ELF-1 (cell line): Measurements from ENCODE around the gene PLCB4.

Experiments
- DNase-seq: peaks from one replicate; pipeline ENCODE4 v3.0.0-alpha.2; 2016; ENCODE audit warnings: low read depth, low spot score

The PLCB4 gene

DNA sequence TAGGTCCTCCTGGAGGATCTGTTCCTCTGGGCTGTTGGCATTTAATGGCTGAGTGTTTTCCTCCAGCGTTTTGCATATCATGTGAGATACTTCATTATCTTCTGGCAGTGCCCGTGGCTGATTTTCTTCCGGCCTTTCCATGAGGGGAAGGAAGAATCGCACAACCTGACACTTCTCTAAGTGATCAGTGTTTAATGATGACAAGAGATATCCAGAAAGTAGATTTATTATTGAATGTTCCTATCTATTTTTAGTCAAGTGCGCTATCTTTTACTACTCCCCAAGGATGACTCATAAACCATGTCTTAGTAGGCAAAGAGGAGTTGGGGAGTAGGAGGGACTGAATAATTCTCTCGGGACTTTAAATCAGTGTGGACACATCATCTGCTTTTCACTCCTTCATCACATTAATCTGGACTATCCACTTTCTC lies 149.7 kb downstream of the PLCB4 start:
- DNase-seq, result no peak

DNA sequence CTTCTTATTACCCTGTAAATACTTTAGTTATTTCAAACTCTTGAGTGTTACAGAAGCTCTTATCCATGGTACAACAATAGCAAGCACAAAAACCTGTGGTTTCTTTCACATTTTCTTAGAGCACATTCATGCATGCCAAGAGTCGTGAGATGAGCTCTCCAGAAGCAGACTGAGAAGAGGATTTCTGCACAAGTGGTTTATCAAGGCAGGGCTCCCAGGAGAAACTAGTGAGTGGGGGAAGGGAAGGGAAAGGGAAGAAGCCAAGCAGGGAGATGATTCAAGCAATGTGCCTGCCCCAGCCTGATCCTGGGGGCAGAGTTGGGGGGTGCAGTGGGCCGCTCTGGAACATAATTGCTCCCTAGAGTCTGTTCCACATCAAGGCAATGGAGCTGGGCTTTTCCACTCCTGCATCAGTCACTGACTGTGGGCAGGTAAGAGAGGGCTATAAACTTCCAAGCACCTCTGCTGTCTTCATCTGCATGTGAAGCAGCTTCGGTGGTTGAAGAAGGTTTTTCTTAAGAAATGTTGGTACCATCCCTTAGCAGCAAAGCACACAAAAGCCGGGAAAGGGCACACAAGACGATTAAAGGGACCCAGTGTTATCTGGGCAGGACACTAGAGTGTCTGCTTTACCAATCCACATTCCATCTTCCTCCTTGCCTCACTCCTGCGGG lies 152.1 kb downstream of the PLCB4 start:
- no peak for DNase-seq

DNA sequence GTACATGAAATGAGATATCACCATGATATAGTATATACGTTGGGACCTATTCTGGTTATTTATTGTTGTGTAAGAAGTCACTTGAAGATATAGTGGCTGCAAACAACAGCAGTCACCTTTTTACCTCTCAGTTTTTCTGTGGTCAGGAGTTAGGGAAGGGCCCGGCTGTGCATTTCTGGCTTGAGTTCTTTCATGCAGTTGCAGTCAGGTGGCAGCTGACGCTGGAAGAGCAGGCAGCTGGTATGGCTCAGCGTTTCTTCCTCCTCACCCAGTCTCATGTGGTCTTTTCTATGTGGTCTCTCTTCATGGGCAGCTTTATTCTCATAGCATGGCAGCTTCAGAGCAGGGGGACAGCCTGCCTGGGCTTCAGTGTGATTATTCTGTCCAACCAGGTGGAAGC lies 154.4 kb downstream of the PLCB4 start:
- no peak for DNase-seq

DNA sequence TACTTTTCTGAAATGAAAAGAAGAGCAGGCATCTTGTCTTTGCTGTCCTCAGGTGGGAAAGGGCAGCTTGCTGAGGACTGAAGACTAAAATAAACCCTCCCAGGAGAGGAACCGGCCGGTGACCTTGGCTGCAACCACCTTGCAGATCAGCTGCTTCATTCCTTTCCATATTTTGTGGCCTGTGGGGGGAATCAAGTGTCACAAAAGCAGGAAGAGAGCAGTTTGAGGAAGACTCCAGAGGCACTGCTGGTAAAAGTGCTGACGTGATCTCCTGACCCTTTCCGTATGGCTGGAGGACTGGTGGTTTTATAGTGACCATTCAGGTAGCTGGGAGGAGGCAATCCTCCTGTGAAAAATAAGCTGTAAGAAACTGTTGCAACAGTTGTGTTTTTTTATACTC lies 157.0 kb downstream of the PLCB4 start:
- no peak for DNase-seq

DNA sequence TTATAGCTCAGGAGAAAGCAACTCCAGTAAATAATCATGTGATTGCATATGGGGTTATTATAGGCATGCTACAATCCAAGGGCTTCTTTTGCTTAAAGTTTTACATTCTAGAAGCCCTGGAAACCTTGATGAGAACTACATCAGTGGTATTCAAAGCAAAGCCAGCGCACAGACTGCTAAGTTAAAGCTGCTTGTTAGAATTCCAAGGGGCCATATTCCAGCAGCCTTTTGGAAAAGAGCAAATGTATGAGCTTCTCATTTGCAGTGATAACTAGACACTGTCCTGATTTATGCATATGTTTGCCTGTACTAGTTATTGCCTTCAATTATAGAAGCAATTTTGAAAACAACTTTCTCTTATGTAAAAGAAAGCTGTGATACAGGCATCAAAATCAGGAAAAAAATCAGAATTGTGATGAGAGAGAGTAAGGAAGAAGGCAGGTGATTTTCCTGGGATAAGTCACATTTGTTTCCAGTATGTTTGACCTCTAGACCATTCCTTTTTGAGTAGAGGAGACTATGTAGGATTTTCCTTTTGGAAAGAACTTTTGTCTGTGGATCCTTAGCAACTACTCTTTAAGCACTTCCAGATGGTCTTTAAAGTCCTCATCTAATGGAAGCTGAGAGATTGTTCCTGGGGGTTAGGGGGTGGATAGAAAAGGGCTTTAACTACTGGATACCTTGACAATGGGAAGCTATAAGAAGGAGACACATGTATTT lies 159.2 kb downstream of the PLCB4 start:
- no peak for DNase-seq

DNA sequence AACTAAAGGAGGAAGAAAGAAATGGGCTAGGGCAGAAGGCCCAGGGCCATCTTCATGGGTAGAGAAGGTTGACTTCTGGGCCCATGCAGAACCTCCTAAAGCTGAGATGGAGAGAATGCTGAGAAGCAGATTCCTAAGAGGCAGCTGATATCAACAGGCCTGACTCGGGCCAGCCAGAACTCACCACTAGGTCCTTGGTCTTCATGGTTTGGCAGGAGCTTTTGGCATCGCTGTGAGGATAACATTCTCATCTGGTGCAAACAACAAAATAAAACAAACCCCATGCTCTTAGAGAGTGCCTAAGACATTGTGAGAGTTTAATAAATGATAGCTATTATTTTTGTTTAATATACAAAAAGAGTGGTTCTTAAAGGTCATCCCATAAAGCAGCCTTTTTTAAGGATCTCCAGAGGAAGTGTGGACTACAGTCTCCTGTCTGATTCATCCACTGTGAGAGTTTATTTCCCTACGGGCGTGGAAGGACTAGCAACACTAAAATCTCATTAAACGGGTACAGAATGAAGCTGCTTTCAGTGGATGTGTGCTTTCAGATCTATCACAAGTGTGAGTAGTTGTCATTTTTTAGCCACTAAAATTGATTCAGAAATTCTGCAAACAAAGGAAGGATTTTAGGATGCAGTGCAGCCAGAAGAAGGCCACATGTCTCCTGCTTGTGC lies 160.0 kb downstream of the PLCB4 start:
- no peak for DNase-seq

DNA sequence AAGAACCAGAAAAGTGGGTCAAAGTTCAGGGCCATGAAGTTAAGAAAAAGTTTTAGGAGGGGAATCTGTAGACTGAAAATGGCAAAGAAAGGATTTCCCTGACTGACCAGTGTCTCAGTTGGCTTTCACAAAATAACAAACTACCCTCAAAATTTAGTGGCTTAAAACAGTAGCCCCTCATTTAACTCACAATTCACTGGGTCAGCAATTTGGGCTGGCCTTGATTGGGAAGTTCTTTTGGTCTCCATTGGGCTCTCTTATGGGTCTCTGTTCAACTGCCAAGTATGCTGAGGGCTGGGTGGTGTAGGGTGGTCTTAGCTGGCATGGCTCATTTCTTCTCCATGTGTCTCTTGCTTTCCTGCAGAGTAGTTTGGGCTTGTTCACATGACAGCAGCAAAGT lies 161.5 kb downstream of the PLCB4 start:
- DNase-seq, result no peak

DNA sequence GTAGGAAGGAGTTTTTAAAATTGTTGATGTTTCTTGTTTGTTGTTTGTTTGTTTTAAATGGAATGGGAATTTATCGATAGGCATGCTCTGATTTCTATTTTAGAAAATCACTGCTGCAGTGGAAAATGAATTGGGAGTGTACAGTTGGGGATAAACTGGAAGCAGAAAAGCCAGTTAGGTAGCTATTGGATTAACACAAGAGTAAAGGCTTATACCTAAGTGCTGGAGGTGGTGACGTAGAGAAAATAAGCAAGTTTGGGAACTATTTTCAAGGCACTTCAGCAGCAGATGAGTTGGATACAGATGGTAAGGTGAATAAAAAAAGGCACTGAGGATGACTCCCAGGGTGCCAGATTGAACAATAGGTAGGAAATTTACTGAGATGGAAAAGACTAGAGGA lies 164.9 kb downstream of the PLCB4 start:
- DNase-seq, result no peak

DNA sequence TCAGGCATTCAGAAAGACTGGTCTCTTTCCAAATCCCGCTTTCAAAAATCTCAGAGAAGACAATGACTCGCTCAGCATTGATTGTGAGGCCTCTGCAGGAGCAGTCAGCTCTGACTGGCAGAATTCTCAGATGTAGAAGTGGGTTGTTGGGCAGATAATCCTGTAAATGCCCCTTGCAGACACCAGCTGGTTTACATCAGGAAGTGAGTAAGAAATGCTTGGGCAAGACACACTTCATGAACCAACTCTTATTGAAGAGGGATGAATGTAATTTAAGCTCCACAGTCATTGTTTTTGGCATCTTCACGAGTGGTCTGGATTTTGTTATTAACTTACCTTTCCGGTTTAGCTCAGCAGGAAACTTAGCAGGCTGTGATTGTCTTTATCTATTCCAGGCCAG lies 166.6 kb downstream of the PLCB4 start:
- DNase-seq, result no peak

DNA sequence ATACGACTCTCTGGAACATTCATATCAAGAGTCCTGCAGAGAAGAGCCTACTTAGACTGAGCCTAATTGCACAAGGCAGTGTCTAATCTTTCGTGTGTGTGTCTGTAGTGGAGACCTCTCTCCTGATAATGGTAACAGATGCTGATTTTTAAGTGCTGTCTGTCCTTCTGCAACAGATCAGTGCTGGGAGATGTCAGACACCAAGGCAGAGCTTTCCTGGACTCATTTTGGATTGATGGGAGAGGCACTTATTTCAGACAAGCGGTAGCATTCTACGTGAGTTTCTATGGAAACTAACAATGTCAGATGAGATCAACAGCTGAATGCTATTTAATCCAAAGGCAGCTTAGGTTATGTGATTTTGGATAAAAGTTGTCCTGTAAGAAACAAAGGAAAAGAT lies 167.6 kb downstream of the PLCB4 start:
- DNase-seq, result no peak

DNA sequence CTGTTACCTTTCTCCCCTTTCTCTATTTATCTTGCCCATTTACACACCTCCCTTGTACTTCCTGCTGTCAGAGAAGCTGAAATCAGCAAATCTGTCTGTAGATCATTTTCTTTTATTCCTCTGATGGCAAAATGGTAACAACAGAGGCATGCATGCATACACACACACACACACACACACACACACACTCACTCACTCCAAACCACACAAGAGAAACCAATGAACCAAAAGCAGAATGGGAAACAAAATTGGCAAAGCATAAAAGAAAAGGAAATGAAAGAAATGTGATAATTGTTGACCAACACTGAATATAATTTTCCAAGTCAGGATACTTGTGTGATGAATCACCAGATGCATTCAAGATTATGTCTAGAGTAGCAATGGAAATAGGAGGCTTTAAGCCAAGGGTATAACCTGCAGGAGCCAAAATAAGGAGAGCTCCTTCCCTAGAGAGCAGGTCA lies 172.4 kb downstream of the PLCB4 start:
- no peak for DNase-seq

DNA sequence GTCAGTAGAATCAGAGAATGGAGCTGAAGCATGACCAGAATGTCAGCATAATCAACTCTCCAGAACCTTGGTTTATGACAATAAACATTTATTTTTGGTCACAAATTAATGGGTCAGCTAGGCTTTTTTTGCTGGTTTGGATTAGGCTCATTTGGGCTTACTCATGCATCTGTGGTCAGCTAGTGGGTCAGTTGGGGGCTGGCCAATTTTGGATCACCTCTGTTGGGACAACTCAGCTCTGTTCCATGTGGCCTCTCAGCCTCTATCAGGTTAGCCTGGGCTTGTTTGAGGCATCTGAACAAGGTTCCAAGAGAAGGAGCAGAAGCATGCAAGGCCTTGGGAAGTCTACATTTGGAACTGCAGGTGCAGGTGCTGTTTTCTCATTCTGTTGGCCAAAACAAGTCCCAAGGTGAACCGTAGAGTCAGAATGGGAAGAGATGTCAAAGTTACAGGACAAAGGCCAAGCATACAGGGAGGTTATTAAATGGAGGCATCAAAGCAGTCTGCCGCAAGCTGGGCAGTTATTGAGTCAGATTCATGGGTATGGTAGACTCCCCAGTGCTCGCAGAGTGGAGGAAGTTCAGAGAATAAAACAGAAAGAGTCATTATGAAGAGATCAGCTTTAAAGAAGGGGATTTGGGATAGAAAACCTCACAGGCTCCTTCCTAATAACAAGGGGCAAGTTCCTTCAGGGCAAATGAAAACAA lies 173.0 kb downstream of the PLCB4 start:
- DNase-seq, result no peak

DNA sequence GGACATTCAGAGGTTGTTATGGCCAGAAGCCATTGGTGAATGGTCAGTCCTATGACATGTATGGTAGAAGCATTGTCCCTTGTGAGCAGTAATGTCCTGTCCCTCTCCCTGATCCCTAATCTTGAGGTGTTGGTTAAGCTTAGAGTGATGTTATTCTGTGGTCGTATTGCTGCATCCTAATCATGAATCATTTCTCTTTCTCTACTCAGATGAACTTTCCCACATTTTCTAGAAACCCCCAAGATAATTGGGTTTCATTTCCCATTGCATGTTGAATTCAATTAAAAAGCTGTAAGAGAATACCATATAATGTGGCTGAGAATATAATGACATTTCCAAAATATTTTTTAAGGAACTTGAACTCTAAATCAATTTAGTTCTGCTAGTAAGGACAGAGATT lies 175.1 kb downstream of the PLCB4 start:
- DNase-seq, result no peak

DNA sequence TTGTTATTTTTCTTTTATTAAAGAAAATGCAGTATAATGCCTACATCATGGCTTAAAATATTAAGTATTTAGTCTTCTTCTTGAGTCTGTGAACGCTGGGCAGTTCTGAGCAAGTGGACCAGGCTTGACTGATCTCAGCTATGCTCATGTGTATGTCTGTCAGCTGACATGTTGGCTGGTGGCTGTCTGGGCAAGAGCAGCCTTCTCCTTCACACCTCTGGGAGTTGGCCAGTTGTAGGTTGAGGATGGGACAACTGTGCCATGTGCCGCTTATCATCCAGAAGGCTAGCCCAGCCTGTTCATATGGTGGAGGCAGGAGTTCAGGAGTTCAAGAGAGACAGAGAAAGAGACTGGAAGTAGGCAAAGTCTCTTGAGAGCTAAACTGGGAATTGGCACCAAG lies 175.9 kb downstream of the PLCB4 start:
- DNase-seq, result no peak

DNA sequence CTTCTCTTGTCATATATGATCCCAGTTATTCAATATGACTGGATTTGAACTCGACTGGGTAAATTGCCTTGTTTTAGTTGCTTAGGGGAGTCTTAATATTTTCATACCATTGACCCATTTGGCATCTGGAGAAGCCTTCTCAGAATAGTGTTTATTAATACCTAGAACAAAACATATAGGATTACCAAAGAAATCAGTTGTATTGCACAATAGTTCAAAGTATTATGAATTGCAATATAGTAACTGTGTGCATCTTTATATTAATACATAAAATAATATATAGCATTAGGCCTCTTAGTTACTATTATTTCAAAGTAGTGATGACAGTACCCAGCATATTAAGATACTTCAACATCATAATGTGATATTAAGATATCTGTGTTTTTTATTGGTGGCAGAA lies 177.8 kb downstream of the PLCB4 start:
- DNase-seq, result no peak

DNA sequence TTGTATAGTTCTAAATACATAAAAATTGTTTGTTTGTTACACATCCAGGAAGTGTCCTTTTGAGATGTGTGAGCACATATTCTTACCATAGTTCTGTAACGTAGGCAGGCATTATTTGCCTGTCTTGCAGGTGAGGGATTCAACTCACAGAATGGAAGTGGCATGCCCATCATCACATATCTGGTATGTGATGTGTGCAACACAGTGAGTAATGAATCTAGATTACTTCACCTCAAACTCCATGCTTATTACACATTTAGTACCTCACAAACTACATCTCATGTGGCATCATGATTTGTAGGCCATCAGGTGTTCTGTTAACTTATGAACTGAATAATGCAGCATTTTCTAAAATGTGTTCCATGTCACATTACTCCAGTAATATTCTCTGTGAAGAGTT lies 181.6 kb downstream of the PLCB4 start:
- DNase-seq, result no peak

DNA sequence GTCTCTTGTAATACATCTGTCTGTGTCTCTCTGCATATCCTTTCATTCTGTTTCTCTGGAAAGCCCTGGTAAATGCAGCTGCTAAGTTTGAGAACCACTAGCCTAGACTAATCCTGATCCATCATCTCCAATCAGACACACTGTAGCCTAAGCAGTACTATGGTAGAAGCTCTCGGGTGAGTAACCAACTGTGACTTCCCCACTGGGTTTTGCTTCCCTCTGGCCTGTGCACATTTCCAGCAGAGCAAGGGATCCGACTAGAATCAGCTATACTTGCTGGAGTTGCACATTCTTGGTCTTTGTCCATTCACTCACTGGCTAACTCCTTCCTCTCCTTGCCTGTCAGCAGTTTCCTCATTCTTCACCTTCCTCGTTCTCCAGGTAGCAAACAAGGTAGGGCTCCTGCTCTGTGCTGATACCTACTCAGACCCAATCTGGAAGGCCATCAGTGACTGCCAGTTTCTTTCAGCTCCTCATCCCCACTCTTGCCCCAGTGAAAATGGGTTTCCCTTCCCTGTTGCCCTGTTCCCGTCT lies 184.2 kb downstream of the PLCB4 start:
- DNase-seq, result no peak

DNA sequence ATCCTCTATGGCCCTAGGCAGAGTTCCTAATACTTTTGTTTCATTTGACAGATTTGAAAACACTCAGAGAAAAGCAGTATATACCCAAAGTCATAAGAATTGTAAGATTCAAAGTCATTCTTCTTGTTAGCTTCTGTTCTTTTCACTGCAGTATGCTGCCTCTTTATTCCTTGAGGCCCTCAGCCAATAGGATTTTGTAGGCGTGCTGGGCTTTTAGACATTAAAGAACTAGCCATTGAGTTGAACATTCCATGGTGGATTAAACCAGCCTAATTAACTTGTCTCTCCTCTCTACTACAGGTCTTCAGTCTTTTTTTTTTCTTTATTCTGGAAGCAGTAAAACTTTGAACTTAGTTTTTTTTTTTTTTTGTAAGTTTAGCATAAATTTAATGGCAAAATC lies 186.3 kb downstream of the PLCB4 start:
- DNase-seq, result no peak

DNA sequence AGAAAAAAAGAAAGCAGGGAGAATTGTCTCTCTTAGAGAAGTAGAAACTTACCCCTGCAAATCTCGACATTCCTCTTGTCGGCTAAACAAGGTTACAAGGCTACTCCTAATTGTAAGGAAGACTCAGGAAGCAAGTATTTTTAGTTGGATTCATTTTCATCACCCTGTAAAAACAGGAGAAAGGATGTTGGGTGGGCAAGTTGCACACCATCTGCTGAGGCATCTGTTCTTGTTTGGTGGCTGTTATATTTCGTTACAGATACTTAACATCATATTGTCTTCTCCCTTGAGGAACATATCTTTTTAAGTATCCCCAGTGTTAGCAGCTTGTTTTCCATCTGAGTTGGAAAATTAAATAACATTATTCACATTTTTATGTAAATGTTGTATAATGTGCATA lies 187.5 kb downstream of the PLCB4 start:
- no peak for DNase-seq

DNA sequence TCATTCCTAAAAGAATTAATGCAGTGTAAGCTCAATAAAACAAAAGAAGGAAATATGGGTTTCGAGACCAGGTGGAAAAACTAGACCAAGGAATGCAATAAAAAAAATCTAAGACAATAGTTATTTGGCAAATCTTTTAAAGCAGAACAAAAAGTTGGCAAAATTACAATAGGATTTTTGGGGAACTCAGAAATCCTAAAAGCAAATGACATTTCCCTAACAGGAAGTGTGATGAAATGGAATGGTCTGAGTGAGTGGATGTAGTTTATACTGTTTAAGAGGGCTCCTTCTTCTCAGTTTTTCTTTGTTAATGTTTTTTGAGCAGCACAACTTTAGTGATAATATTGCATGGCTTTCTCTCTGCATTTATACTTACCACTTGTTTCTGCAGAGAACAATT lies 190.0 kb downstream of the PLCB4 start:
- DNase-seq, result no peak

DNA sequence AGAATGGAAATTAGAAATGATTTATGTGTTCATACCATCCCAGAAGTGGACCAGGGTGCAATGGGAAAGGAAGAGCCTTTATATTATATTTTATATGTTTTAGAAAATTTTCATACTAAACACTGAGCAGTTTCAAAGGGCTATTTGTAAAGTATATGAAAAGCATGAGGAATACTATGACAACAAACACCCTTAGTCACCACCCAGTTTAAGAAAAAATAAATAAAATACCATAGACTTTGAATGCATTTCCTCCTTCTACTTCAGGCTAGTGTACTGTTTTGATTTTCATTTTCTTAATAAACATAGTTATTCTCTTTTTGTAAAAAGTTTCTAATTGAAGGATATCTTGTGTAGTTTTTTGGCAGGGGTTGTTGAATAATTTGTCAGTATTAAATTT lies 191.1 kb downstream of the PLCB4 start:
- DNase-seq, result no peak

DNA sequence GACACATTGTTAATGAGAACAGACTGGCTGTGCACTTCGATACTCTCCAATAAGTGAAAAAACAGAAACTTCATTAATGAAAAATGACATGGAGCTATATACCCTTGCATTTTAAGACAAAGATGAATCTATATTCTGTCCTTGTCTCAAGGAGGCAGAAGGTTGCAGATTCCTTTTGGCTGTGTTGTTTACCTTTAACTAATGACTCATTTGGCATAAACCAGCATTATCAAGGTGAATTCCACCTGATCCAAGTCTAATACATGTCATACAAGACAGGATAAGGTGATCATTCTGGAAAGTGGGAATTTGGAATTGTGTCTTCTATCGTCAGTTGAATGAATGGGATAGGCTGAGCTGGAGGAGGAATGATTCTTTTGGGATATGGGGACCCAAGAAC lies 192.9 kb downstream of the PLCB4 start:
- DNase-seq, result no peak
